Measurements from ENCODE around the gene SCFD2.
"Not testable (repeated sequence)": the region's sequence is repeated elsewhere in the genome, so short reads cannot be mapped to it uniquely, and the experiment has no call there.

SCFD2 gene

DNA sequence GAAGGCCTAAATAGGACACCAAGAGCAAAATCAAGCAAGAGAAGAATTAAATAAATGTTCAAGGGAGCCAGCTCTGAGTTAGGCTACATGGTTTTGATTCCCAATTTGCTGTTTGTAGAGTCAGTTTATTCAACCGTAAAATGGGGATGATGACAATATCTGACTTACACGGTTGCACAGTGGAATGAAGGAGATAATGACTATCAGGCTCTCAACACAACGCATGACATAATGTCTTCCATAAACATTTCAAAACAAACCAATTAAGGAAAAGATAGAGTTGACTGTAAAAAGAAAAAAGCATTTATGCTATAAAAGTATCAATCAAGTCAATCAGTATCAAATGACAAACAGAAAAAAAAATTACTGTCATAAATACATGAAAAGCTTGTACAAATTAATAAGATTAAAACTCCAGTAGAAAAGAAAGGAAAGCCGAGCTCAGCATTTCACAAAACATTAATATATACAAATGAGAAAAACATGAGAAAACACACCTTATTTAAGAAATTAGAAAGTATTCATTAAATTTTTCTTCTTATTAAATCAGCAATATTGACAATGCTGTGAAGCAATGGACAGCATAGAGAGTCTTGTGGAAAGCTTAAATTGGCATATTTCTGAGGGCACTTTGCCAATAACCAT, 179.0 kb downstream of the SCFD2 start:
- DNase-seq (ENCODE audit: low spot score), result no peak

- DNase-seq (ENCODE audit: low spot score), result no peak
These were observed 179.8 kb downstream of the SCFD2 start for GRCh38 chr4:53185869-53186585.

DNA sequence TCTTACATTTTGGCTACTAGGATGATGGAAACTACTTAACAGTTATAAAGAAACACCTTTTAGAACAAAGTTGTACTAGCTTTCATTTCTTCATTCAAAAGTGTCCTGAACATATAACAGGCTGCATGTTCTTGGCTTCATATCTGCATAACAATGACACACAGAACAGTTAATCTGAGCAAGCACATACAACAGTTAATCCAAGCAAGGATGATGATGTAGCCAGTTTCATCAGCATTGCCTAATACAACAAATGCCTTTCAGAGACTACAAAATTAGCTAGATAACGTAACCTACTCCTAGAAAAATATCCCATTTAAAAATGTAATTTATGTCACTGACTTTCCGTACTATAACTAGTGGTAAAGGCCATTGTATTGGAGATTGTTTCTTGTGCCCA, 182.1 kb downstream of the SCFD2 start:
- DNase-seq (ENCODE audit: low spot score), result no peak

GRCh38 chr4:53177751-53178150, 188.1 kb downstream of the SCFD2 start:
- DNase-seq (ENCODE audit: low spot score), result not testable (repeated sequence)

- DNase-seq (ENCODE audit: low spot score), result no peak
These were observed 190.2 kb downstream of the SCFD2 start for GRCh38 chr4:53175640-53176039.

- no peak for DNase-seq (ENCODE audit: low spot score)
These were observed 191.0 kb downstream of the SCFD2 start for GRCh38 chr4:53174823-53175222.

GRCh38 chr4:53173576-53173975, 192.3 kb downstream of the SCFD2 start:
- no peak for DNase-seq (ENCODE audit: low spot score)

DNA sequence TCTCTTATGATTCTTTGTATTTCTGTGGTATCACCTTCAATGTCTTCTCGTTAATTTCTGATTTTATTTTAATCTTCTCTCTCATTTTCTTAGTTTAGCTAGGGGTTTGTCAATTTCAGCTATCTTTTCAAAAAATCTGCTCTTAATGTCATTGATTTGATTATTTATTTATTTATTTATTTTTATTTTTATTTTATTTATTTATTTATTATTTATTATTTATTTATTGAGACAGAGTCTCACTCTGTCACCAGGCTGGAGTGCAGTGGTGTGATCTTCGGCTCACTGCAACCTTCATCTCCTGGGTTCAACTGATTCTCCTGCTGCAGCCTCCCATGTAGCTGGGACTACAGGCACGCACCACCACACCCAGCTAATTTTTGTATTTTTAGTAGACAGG, 194.1 kb downstream of the SCFD2 start:
- DNase-seq (ENCODE audit: low spot score), result no peak

DNA sequence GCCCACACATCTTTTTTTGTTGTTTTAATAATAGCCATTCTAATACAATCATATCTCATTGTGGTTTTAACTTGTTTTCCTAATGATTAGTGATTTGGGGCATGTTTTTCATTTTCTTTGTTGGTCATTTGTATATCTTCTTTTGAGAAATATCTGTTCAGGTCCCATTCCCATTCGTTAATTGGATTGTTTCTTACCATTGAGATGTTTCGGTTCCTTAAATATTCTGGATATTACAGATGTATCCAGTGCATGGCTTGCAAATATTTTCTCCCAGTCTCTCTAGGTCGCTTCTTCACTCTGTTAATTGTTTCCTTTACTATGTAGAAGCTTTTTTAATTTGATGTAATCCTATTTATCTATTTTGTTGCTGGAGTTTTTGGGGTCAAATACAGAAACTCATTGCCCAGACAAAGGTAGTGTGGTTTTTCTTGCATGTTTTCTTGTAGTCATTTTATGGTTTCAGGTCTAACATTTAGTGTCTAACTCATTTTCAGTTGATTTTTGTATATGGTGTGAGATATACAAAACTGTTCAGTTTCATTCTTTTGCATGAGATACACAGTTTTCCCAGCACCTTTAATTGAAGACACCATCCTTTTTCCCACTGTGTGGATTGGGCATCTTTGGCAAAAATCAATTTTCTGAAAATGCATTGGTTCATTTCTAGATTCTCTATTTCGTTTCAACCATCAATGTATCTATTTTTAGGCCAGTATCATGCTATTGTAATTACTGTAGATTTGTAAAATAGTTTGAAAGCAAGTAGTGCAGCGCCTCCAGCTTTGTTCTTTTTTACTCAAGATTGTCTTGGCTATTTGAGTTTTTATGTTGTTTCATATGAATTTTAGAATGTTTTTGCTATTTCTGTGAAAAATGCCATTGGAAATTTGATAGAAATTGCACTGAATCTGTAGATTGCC, 195.9 kb downstream of the SCFD2 start:
- DNase-seq (ENCODE audit: low spot score), result no peak

GRCh38 chr4:53168228-53168627, 197.6 kb downstream of the SCFD2 start:
- DNase-seq (ENCODE audit: low spot score), result no peak

- no peak for DNase-seq (ENCODE audit: low spot score)
These were observed 202.9 kb downstream of the SCFD2 start for GRCh38 chr4:53162969-53163368.

DNA sequence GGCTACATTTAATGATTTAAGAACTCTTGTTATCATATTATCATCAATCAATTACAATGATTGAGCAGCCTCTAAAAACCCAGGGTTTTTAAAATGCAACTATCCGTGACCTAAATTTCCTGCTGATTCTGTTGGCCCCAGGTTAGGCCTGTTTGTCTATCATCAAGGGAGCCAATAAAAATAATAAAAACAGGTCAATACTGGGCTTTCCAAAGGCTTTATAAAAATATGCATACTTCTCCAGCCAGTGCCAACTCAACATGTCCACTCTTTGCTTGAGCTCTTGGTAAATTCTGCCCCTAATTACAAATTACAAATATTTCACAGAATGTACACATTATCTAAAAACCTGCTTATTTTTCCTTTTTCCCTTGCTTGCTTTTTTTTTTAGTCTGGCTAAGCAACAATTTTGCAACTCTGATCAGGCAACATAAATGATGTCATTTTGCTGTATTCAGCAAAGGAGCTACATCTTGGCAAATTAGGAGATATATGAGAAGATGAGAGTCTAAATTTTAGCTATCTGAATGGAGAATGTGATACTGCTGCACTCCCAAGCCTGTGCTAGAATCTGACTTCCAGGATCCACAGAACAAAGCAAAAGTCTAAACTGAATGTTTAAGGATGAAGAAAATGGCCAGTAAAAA, 204.0 kb downstream of the SCFD2 start:
- DNase-seq (ENCODE audit: low spot score), result no peak

DNA sequence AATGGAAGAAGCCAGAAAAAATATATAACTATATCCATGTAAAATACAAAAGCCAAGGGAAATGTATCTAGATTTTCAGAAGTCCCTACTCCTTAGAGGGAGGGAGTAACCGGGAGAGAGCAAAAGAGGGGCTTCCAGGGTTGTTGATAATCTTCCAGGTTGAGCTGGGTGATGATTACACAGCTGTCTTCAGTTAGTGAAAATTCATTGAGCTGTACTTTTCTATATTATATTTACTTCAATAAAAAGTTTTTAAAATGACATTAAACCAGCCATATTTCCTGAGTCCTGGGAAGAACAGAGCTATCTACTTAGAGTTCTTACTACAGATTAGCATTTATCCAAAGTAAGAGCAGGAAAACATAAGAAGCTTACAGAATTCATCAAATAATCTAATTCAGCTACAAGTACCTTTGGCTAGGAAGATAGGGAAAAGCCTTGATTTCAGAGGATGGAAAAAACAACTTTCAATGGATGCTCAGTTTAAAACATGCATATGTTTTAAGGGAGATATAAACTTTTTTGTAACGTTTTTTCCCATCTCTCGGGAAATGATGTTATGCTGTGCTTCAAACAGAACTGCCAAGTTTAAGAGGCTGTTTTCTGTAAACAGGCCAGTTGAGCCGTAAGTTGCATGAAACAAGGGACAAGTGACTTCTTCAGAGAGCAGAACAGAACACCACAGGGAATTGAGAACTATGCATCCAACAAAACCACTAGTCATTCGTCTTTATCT, 204.6 kb downstream of the SCFD2 start:
- DNase-seq (ENCODE audit: low spot score), result no peak

- DNase-seq (ENCODE audit: low spot score), result no peak
These were observed 209.0 kb downstream of the SCFD2 start for GRCh38 chr4:53156896-53157295.

DNA sequence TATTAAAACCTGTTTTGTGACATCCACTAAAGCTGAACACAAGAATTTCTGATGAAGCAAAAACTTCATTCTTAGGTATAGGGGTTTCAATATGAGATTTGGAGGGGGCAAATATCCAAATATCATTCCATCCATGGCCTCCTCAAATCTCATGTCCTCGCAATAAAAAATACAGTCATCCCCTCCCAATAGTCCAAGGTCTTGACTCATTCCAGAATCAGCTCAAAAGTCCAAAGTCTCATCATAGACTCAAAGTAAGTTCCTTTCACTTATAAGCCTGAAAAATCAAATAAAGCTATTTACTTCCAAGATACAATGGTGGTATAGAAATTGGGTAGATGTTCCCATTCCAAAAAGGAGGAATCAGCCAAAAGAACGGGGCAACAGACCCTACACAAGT, 213.4 kb downstream of the SCFD2 start:
- no peak for DNase-seq (ENCODE audit: low spot score)

DNA sequence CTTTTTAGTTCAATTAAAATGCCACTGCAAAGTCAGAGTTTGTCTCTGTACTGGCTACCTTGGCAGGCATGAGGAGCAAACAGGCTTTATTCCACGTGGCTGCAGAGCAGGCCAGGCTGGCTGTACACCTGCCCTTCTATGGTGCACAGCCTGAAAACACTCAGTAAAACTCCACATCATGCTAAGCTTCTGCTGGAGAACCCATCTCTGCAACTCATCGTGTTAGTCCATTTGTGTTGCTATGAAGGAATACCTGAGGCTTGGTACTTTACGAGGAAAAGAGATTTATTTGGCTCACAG, 214.4 kb downstream of the SCFD2 start:
- no peak for DNase-seq (ENCODE audit: low spot score)

DNA sequence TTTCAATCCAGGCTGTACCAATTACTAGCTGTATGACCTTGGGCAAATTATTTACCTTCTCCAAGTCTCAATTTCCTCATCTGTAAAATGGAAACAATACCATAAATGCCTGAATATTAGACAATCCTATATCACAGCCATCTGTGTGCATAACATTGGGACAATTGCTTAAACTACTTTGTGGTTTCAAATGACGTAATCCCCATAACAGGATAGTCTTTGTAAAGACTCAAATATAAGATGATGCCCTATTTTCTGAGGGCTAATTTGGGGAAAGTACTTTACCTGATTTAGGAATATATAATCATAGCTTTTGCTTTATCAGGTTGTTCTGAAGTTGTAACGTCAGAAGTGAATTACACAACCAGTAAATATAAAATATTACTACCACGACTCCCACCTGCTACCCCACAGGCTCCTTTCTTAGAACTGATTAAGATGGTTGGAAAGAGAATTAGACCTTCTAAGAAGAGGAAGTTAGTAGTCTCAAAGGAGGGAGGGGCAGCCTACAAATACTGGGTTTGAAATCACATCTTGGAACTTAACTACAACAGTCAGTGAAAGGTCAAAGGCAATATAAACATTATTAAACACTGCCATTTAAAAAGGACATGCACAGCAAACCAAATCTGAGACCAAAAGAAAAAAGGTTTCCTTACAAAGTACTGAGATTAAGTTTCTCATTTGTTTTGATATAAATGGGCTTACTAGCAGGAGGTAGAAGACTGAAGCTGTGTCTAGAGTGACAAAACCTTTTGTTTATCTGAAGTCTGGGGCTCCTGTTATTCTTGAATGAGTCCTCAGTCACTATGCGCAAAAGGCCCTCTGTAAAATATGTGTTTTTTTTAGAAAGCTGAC, 215.0 kb downstream of the SCFD2 start:
- no peak for DNase-seq (ENCODE audit: low spot score)

GRCh38 chr4:53147711-53148110, 218.2 kb downstream of the SCFD2 start:
- DNase-seq (ENCODE audit: low spot score), result no peak

GRCh38 chr4:53147197-53147596, 218.7 kb downstream of the SCFD2 start:
- no peak for DNase-seq (ENCODE audit: low spot score)

GRCh38 chr4:53141308-53141707, 224.6 kb downstream of the SCFD2 start:
- DNase-seq (ENCODE audit: low spot score), result no peak

DNA sequence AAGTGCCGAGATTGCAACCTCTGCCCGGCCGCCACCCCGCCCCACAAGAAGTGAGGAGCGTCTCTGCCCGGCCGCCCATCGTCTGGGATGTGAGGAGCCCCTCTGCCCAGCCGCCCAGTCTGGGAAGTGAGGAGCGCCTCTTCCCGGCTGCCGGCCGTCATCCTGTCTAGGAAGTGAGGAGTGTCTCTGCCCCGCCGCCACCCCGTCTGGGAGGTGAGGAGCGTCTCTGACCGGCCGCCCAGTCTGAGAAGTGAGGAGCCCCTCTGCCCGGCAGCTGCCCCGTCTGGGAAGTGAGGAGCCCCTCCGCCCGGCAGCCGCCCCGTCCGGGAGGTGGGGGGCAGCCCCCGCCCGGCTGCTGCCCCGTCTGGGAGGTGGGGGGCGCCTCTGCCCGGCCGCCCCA, 226.6 kb downstream of the SCFD2 start:
- DNase-seq (ENCODE audit: low spot score), result not testable (repeated sequence)

All from RKO (cell line).